GM12864 (cell line): Measurements from ENCODE around the gene S100A8.
"Not testable (repeated sequence)": the region's sequence is repeated elsewhere in the genome, so short reads cannot be mapped to it uniquely, and the experiment has no call there.

Experiments
- DNase-seq: peaks from one replicate; pipeline ENCODE4 v3.0.0-alpha.2; 2011; ENCODE audit warnings: low read depth
- H3K4me3 ChIP-seq: 2 replicates; pipeline ENCODE4 v1.5.1; 2011; ENCODE audit warnings: mild to moderate bottlenecking, low read depth, low read length, control low read depth
- CTCF ChIP-seq: IDR thresholded peaks from 2 replicates; pipeline ENCODE4 v1.5.1; 2011; ENCODE audit warnings: low read depth, mild to moderate bottlenecking, moderate library complexity, low read length, control low read depth, inconsistent platforms; ENCODE audit errors: missing control alignments

Gene S100A8

GRCh38 chr1:153415850-153416570, 25.1 kb upstream of the S100A8 start, which contains the start of gene S100A7A:
Gene S100A7A, plus strand, starts transcription at chr1:153416520. Its CDS starts 1,563 bp downstream, at chr1:153418083.
- no peak for TF ChIP-seq CTCF
- no peak within 1 kb of the TSS for H3K4me3 ChIP-seq

GRCh38 chr1:153413961-153414360, 23.1 kb upstream of the S100A8 start:
- H3K4me3 ChIP-seq, DNase-seq: not testable (repeated sequence)

More at GRCh38 chr1:153415850-153416570, 25.1 kb upstream of the S100A8 start, which contains the start of gene S100A7A:
- DNase-seq, result no peak

- not testable (repeated sequence) for DNase-seq, H3K4me3 ChIP-seq
These were observed 16.4 kb upstream of the S100A8 start for GRCh38 chr1:153407274-153407673.

GRCh38 chr1:153405825-153406599, 15.1 kb upstream of the S100A8 start:
- DNase-seq, H3K4me3 ChIP-seq: not testable (repeated sequence)

GRCh38 chr1:153404768-153405167, 13.9 kb upstream of the S100A8 start:
- H3K4me3 ChIP-seq, result no peak overlapping the region
- TF ChIP-seq CTCF, result peak; percentile 65
- no peak for DNase-seq

GRCh38 chr1:153404086-153404635, 13.3 kb upstream of the S100A8 start:
- H3K4me3 ChIP-seq, result no peak overlapping the region
- no peak for TF ChIP-seq CTCF
- DNase-seq, result no peak

- DNase-seq, result no peak
- TF ChIP-seq CTCF, result no peak
- no peak overlapping the region for H3K4me3 ChIP-seq
These were observed 12.7 kb upstream of the S100A8 start for GRCh38 chr1:153403421-153404085.

GRCh38 chr1:153402226-153402625, 11.4 kb upstream of the S100A8 start:
- DNase-seq, result no peak
- no peak overlapping the region for H3K4me3 ChIP-seq
- TF ChIP-seq CTCF, result no peak
